Neural cell (in vitro differentiated cells): ENCODE results near the gene PGLYRP4. TPM values are rescaled to one million over a fixed set of nuclear protein-coding genes. Genes with fewer than 3 reads are reported as not detected.

Experiments
- H2AFZ ChIP-seq: fragments of 200-600, 300-800 bp; sonication (generic), shearing (Covaris generic); 2 replicates; pipeline ENCODE4 v1.6.0; 2014; ENCODE audit warnings: low read depth, mild to moderate bottlenecking, antibody characterized with exemption, low read length, moderate library complexity
- H3F3A ChIP-seq: fragments of 200-600 bp; shearing (Covaris generic); 2 replicates; pipeline ENCODE4 v1.6.1; 2016; ENCODE audit warnings: mild to moderate bottlenecking, moderate library complexity, mixed read lengths, antibody characterized with exemption, low read length; ENCODE audit not compliant: insufficient read depth, poor library complexity, severe bottlenecking
- H3K27ac ChIP-seq: fragments of 200-600, 300-800 bp; sonication (generic), shearing (Covaris generic); 2 replicates; pipeline ENCODE4 v1.5.1; 2014; ENCODE audit warnings: mild to moderate bottlenecking, low read length, moderate library complexity
- H3K27me3 ChIP-seq: fragments of 300-800, 200-600 bp; sonication (generic), shearing (Covaris generic); 2 replicates; pipeline ENCODE4 v1.6.0; 2014; ENCODE audit warnings: mild to moderate bottlenecking, low read depth, low read length, moderate library complexity; ENCODE audit not compliant: insufficient read depth
- H3K36me3 ChIP-seq: fragments of 300-800, 200-600 bp; sonication (generic), shearing (Covaris generic); 2 replicates; pipeline ENCODE4 v1.5.1; 2014; ENCODE audit warnings: mild to moderate bottlenecking, antibody characterized with exemption, low read length, moderate library complexity; ENCODE audit not compliant: insufficient read depth
- H3K4me2 ChIP-seq: fragments of 300-800, 200-600 bp; sonication (generic), shearing (Covaris generic); 2 replicates; pipeline ENCODE4 v1.6.0; 2014; ENCODE audit warnings: mild to moderate bottlenecking, low read length
- H3K4me3 ChIP-seq: fragments of 300-800, 200-600 bp; sonication (generic), shearing (Covaris generic); 2 replicates; pipeline ENCODE4 v1.5.1; 2014; ENCODE audit warnings: mild to moderate bottlenecking, low read length, moderate library complexity
- H3K79me2 ChIP-seq: fragments of 200-600 bp; shearing (Covaris generic); replicated peaks from 2 replicates; pipeline ENCODE4 v1.6.0; 2014; ENCODE audit warnings: mild to moderate bottlenecking, low read length, moderate library complexity; ENCODE audit not compliant: insufficient read depth
- H3K9ac ChIP-seq: fragments of 300-800, 200-600 bp; sonication (generic), shearing (Covaris generic); 2 replicates; pipeline ENCODE4 v1.6.1; 2016; ENCODE audit warnings: mild to moderate bottlenecking, low read length, mixed read lengths
- H3K9me2 ChIP-seq: fragments of 200-600 bp; shearing (Covaris generic); 2 replicates; pipeline ENCODE4 v1.6.1; 2016; ENCODE audit warnings: mild to moderate bottlenecking, low read length, mixed read lengths; ENCODE audit not compliant: insufficient read depth
- H3K9me3 ChIP-seq: fragments of 200-600, 300-800 bp; sonication (generic), shearing (Covaris generic); 2 replicates; pipeline ENCODE4 v1.6.1; 2016; ENCODE audit warnings: mild to moderate bottlenecking, mixed run types, low read length, moderate library complexity, mixed read lengths
- H4K20me1 ChIP-seq: fragments of 200-600 bp; shearing (Covaris generic); 2 replicates; pipeline ENCODE4 v1.6.1; 2016; ENCODE audit warnings: mild to moderate bottlenecking, mixed run types; ENCODE audit not compliant: insufficient read depth
- EP300 ChIP-seq: fragments of 450-650 bp; conservative IDR thresholded peaks from 2 replicates; pipeline ENCODE4 v1.6.1; 2014; ENCODE audit warnings: antibody characterized with exemption, mild to moderate bottlenecking, moderate library complexity; ENCODE audit not compliant: poor library complexity, severe bottlenecking
- MXI1 ChIP-seq: fragments of 450-650 bp; conservative IDR thresholded peaks from 2 replicates; pipeline ENCODE4 v1.6.1; 2014; ENCODE audit warnings: antibody characterized with exemption, mild to moderate bottlenecking; ENCODE audit not compliant: poor library complexity, severe bottlenecking
- POLR2AphosphoS5 ChIP-seq: IDR thresholded peaks from 2 replicates; pipeline ENCODE4 v1.6.1; 2012
- RAD21 ChIP-seq: fragments of 450-650 bp; conservative IDR thresholded peaks from 2 replicates; pipeline ENCODE4 v1.6.1; 2014; ENCODE audit warnings: antibody characterized with exemption, mild to moderate bottlenecking, moderate library complexity
- REST ChIP-seq: IDR thresholded peaks from 2 replicates; pipeline ENCODE4 v1.6.1; 2012; ENCODE audit warnings: borderline replicate concordance
- TAF1 ChIP-seq: IDR thresholded peaks from 2 replicates; pipeline ENCODE4 v1.6.1; 2012; ENCODE audit warnings: low read depth
- polyA plus RNA-seq: library from polyadenylated mRNA; depleted of rRNA; stranded (reverse); fragments of >200 nt; gene quantifications from 2 replicates; pipeline ENCODE4 v1.2.3, GENCODE V29; 2014

Gene PGLYRP4
- polyA plus RNA-seq, 1 donor from 2014 or later = not detected

DNA sequence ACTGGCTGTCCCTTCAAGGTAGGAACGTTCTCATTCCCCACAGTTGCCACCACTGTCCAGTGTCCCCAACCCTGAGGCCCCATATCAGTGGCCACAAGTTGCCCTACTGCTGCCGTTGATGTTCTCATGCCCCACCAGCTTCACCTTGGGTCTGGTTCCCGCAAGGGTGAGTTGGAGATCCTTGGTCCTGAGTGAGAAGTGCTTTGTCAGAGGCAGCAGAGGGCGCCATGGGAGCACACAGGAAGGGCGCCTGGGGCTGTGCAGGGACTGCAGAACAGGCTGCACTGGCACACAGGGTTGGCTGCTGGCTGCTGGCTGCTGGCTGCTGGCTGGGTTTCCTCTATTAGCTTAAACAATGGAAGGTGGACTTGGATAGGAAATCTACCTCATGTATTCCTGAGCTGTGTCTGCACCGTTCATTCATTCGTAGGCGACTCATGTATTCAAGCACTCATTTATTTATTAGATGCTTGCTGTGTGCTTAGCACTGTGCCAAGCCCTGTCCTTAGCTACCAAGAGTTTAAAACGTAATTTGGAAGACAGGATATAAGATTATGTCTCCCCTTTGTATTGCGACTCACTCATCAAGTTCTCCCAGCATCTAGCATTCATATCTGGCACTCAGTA, 6.9 kb upstream of the PGLYRP4 start:
- TF ChIP-seq RAD21 (peak; percentile 29), REST (no peak)
- H4K20me1 ChIP-seq = no peaks in the 10 kb centered on the region
- no peak overlapping the region for H2AFZ ChIP-seq
- no peaks in the 10 kb centered on the region for H3K27me3 ChIP-seq
- H3K9ac ChIP-seq = no peak overlapping the region
- no peaks in the 10 kb centered on the region for H3K79me2 ChIP-seq
- H3K4me2 ChIP-seq = no peak overlapping the region
- H3F3A ChIP-seq = no peaks in the 10 kb centered on the region
- no peaks in the 10 kb centered on the region for H3K9me2 ChIP-seq
- no peak overlapping the region for H3K4me3 ChIP-seq
- H3K36me3 ChIP-seq = no peaks in the 10 kb centered on the region
- no peaks in the 10 kb centered on the region for H3K9me3 ChIP-seq
- H3K27ac ChIP-seq = no peak overlapping the region

- Histone ChIP-seq H3K36me3 (no peaks in the 10 kb centered on the region), H3K4me2 (no peak overlapping the region), H3K9ac (no peak overlapping the region), H3K27me3 (no peaks in the 10 kb centered on the region), H3K9me2 (no peaks in the 10 kb centered on the region), H3K4me3 (no peak overlapping the region), H3F3A (no peaks in the 10 kb centered on the region), H3K27ac (no peak overlapping the region), H2AFZ (no peak overlapping the region), H3K9me3 (no peaks in the 10 kb centered on the region), H4K20me1 (no peaks in the 10 kb centered on the region), H3K79me2 (no peaks in the 10 kb centered on the region)
- TF ChIP-seq MXI1 (no peak), REST (no peak), TAF1 (no peak), POLR2AphosphoS5 (no peak), EP300 (no peak)
These were observed 6.0 kb upstream of the PGLYRP4 start for GRCh38 chr1:153354515-153355193.
